Bronchial epithelial cell (primary cell): ENCODE measurements around the gene EEIG1. TPM values are rescaled to one million over a fixed set of nuclear protein-coding genes. Genes with fewer than 3 reads are reported as not detected.

ENCODE experiments used
- DNase-seq: peaks from one replicate; pipeline ENCODE4 v3.0.0-alpha.2; 2010; ENCODE audit warnings: low read depth
- FAIRE-seq: peaks from 2 replicates; lab custom pipeline; 2011; peaks lifted over from hg19 to GRCh38; lab: Jason Lieb, UNC
- H3K27me3 ChIP-seq: 2 replicates; pipeline ENCODE4 v1.5.1; 2011; ENCODE audit warnings: low read length; ENCODE audit not compliant: control insufficient read depth, insufficient read depth
- H3K36me3 ChIP-seq: 2 replicates; pipeline ENCODE4 v1.5.1; 2011; ENCODE audit warnings: low read length; ENCODE audit not compliant: control insufficient read depth, insufficient read depth
- H3K4me3 ChIP-seq: 2 replicates; pipeline ENCODE4 v1.5.1; 2011; ENCODE audit warnings: mild to moderate bottlenecking, low read depth, low read length, control low read depth
- total RNA-seq: library from RNA; depleted of rRNA; stranded (reverse); fragments of >200 nt; gene quantifications from 2 replicates; pipeline ENCODE4 v1.2.1, GENCODE V29; 2014
- TF ChIP-seq, protein P1 (sequence below): IDR thresholded peaks from 2 replicates; pipeline ENCODE4 v1.5.1; 2011; ENCODE audit warnings: mild to moderate bottlenecking, moderate library complexity, low read length, control low read depth, inconsistent platforms; ENCODE audit not compliant: insufficient read depth, severe bottlenecking

The EEIG1 gene
- total RNA-seq, 1 donor from 2014 or later, result 7.4 TPM

DNA sequence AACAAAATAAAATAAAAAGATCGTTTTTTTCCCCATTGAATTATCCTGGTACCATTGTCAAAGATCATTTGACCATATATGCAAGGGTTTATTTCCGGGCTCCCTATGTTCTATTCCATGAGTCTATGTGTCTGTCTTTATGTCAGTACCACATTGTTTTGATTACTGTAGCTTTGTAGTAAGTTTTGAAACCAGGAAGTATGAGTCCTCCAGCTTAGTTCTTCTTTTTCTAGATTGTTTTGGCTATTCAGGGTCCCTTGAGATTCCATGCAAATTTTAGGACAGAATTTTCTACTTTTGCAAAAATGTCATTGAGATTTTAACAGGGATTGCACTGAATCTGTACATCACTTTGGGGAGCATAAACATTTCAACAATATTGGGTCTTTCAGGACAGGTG lies 18.7 kb upstream of the EEIG1 start:
- FAIRE-seq (no peak), DNase-seq (no peak)
- H3K36me3 ChIP-seq, result no peaks in the 10 kb centered on the region
- TF ChIP-seq, protein P1, sequence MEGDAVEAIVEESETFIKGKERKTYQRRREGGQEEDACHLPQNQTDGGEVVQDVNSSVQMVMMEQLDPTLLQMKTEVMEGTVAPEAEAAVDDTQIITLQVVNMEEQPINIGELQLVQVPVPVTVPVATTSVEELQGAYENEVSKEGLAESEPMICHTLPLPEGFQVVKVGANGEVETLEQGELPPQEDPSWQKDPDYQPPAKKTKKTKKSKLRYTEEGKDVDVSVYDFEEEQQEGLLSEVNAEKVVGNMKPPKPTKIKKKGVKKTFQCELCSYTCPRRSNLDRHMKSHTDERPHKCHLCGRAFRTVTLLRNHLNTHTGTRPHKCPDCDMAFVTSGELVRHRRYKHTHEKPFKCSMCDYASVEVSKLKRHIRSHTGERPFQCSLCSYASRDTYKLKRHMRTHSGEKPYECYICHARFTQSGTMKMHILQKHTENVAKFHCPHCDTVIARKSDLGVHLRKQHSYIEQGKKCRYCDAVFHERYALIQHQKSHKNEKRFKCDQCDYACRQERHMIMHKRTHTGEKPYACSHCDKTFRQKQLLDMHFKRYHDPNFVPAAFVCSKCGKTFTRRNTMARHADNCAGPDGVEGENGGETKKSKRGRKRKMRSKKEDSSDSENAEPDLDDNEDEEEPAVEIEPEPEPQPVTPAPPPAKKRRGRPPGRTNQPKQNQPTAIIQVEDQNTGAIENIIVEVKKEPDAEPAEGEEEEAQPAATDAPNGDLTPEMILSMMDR, result no peak
- no peaks in the 10 kb centered on the region for H3K27me3 ChIP-seq
- H3K4me3 ChIP-seq, result no peak overlapping the region

DNA sequence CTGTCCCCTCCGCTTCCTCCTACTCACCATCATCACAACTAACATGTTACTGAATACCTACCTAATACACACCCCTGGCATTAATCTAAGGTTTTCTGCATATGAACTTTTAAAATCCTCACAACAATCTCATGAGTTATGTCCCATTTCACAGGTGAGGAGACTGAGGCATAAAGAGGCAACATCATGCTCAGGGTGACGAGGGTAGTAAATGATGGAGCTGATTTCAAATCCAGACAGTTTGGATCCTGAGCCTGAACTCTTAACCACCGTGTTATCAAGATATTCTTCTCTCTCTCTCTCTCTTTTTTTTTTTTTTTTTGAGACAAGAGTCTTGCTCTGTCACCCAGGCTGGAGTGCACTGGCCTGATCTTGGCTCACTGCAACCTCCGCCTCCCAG lies 12.9 kb upstream of the EEIG1 start:
- no peaks in the 10 kb centered on the region for H3K36me3 ChIP-seq
- no peak overlapping the region for H3K4me3 ChIP-seq
- no peaks in the 10 kb centered on the region for H3K27me3 ChIP-seq
- no peak for FAIRE-seq
- TF ChIP-seq, protein P1, result no peak
- DNase-seq, result no peak

DNA sequence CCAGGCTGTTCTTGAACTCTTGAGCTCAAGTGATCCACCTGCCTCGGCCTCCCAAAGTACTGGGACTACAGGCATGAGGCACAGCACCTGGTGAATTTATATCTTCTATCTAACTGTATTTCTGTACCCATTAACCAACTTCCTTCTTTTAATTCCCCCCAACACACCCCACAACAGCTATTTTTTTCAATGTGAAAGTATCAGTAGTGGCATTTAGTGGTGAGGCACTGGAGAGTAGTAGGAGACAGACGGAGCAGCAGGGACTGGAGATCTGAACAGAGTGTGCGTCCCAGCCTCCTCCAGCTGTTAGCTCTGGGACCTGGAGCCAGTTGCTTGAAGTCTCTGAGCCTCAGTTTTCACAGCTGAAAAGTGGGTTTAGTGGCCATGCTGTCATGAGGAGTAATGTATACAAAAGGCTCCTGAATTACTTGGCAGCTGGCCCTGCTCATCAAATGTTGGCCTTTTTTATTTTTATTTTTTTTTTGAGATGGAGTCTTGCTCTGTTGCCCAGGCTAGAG lies 11.0 kb upstream of the EEIG1 start:
- no peak for FAIRE-seq
- TF ChIP-seq, protein P1, result no peak

DNA sequence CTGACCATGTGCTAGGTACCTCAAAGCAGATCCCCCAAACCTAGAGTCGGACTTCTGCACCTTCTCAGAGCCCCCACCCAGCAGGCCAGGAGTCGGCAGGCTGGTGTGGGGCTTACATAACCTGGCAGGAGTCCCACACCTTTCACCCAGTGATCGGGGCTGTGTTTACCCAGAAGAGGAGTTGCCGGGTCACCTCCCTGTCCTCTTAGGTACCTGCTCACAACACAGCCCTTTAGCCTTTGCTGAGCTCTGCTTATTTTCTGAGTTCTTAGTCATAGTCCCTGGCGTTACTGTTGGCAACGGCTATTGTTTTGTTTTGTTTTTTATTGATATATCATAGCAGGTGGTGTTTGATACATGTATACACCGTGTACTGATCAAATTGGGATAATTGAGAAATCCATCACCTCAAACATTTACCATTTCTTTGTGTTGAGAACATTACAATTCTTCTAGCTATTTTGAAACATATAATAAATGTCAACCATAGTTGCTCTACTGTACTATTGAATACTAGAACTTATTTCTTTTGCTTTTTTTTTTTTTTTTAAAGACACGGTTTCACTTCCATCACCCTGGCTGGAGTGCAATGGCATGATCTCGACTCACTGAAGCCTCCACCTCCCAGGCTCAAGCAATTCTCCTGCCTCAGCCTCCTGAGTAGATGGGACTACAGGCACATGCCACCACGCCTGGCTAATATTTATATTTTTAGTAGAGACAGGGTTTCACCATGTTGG lies 10.4 kb upstream of the EEIG1 start:
- no peak for FAIRE-seq
- Histone ChIP-seq H3K4me3 (no peak overlapping the region), H3K27me3 (no peaks in the 10 kb centered on the region), H3K36me3 (no peaks in the 10 kb centered on the region)
- DNase-seq, result peak; percentile 46
- TF ChIP-seq, protein P1, result no peak

More for the DNA sequence above, 11.0 kb upstream of the EEIG1 start:
- Histone ChIP-seq H3K4me3 (no peak overlapping the region), H3K27me3 (no peaks in the 10 kb centered on the region), H3K36me3 (no peaks in the 10 kb centered on the region)
- DNase-seq, result no peak

DNA sequence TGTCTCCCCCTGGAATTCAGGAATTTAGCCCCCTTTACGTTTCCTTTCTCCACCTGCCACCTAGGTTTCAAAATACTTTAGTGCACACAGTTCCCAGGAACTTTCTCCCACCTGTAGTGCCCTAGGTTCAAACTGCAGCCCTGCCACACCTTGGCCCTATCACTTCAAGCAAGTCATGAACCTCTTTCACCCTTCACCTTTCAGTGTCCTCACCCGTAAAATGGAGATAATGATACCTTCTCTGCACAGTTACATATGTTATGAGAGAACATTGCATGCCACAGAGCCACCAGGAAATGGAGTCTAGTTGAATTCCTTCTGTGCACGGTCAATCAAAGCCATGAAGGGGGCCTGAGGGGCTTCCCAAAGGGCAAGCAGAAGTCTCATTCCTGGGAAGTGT lies 9.8 kb upstream of the EEIG1 start:
- FAIRE-seq, result no peak
- TF ChIP-seq, protein P1, result no peak
- H3K36me3 ChIP-seq, result no peaks in the 10 kb centered on the region

More for the DNA sequence above, 9.8 kb upstream of the EEIG1 start:
- Histone ChIP-seq H3K27me3 (no peaks in the 10 kb centered on the region), H3K4me3 (no peak overlapping the region)
- no peak for DNase-seq
